Kidney (tissue), 14 donors: Measurements from ENCODE around the gene SYNPO2. TPM values are rescaled to one million over a fixed set of nuclear protein-coding genes. Genes with fewer than 3 reads are reported as not detected.
"Not testable (repeated sequence)": the region's sequence is repeated elsewhere in the genome, so short reads cannot be mapped to it uniquely, and the experiment has no call there.

ENCODE experiments used
- DNase-seq, 5 donors: peaks; one replicate each; pipeline ENCODE4 v3.0.0-alpha.2; 2013 to 2020
- FAIRE-seq: peaks from 2 replicates; lab custom pipeline; 2012; peaks lifted over from hg19 to GRCh38; lab: Jason Lieb, UNC
- H3K27ac ChIP-seq, 2 donors: one replicate each; pipeline ENCODE4 v1.7.0; 2013; ENCODE audit warnings: low read depth in 2 of 2, low read length in 2 of 2, inconsistent platforms in 1 of 2
- H3K27me3 ChIP-seq: one replicate; pipeline ENCODE4 v1.7.1; 2013; ENCODE audit warnings: low read length, inconsistent platforms; ENCODE audit not compliant: control insufficient read depth, insufficient read depth
- H3K36me3 ChIP-seq, 3 donors: one replicate each; pipeline versions ENCODE4 v1.7.0 to v1.7.1; 2013; ENCODE audit warnings: low read length in 3 of 3, control low read depth in 1 of 3, inconsistent platforms in 1 of 3; ENCODE audit not compliant: insufficient read depth in 3 of 3, control insufficient read depth in 2 of 3
- H3K4me1 ChIP-seq, 3 donors: one replicate each; pipeline versions ENCODE4 v1.7.0 to v1.7.1; 2013; ENCODE audit warnings: low read length in 3 of 3, inconsistent platforms in 1 of 3, low read depth in 1 of 3; ENCODE audit not compliant: control insufficient read depth in 2 of 3, insufficient read depth in 2 of 3
- H3K4me3 ChIP-seq, 3 donors: one replicate each; pipeline versions ENCODE4 v1.7.0 to v1.8.1; 2013; ENCODE audit warnings: low read length in 3 of 3, control low read depth in 1 of 3, inconsistent platforms in 1 of 3
- H3K9ac ChIP-seq, 3 donors: one replicate each; pipeline versions ENCODE4 v1.7.0 to v1.7.1; 2013; ENCODE audit warnings: low read length in 3 of 3, control low read depth in 1 of 3, inconsistent platforms in 1 of 3
- H3K9me3 ChIP-seq, 3 donors: one replicate each; pipeline versions ENCODE4 v1.7.0 to v1.7.1; 2013; ENCODE audit warnings: low read length in 3 of 3, control low read depth in 1 of 3, inconsistent platforms in 1 of 3; ENCODE audit not compliant: control insufficient read depth in 2 of 3, insufficient read depth in 1 of 3
- intact Hi-C: fragments of 100-400 bp; cut with DNase I; formaldehyde crosslinking; loops from one replicate; pipeline ENCODE4 v1.11.1; 2022
- polyA plus RNA-seq: library from polyadenylated mRNA; stranded (reverse); fragments of 350-450 nt; fragmentation: Illumina TruSeq; extraction: RNeasy Lipid Tissue Mini Kit (QIAGEN cat#74804); gene quantifications from one replicate; pipeline ENCODE4 v1.2.3, GENCODE V29; 2014; ENCODE audit warnings: low read depth, low replicate concordance; ENCODE audit not compliant: insufficient read depth
- total RNA-seq: library from RNA; stranded (reverse); fragmentation: NEBNext Ultra II Directional; extraction: Animal tissue kit (Norgen Biotek cat#: 25700); gene quantifications from one replicate; pipeline ENCODE4 v1.2.1, GENCODE V29; 2021
- TF ChIP-seq, protein P1 (sequence below): IDR thresholded peaks from 3 replicates; pipeline ENCODE4 v1.5.1; 2012; ENCODE audit warnings: mild to moderate bottlenecking, moderate library complexity, borderline replicate concordance; ENCODE audit not compliant: insufficient read depth; ENCODE audit errors: extremely low read depth
- donor health status: control.
- donor health status: control.
- donor health status: control.
- donor health status: control.
- donor health status: control.
- donor health status: DM: yes; HTN: yes; CAD: no.
- donor health status: Normal renal cell carcinoma (clear cell type).

Gene SYNPO2
- total and polyA plus RNA-seq, 2 donors from 2014 or later, result 7.5 to 56.5 TPM

DNA sequence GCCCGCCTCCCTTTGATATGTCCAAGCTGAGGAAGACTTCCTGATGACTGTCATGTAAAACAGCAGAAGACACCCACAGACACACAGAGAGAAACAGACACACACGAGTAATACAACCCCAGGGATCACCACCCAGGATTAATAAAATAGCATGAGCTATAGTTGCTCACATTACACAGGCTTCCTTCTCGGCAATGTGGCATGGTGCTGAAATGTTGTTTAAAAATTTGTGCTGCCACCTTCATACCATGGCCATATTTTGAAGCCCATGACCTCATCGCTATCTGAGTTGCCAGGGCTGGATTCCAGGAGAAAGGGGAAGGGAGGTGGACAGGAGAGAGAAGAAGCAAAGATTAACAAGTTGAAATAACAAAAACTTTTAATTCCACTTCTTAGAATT lies 111.7 kb downstream of the SYNPO2 start:
- TF ChIP-seq, protein P1, sequence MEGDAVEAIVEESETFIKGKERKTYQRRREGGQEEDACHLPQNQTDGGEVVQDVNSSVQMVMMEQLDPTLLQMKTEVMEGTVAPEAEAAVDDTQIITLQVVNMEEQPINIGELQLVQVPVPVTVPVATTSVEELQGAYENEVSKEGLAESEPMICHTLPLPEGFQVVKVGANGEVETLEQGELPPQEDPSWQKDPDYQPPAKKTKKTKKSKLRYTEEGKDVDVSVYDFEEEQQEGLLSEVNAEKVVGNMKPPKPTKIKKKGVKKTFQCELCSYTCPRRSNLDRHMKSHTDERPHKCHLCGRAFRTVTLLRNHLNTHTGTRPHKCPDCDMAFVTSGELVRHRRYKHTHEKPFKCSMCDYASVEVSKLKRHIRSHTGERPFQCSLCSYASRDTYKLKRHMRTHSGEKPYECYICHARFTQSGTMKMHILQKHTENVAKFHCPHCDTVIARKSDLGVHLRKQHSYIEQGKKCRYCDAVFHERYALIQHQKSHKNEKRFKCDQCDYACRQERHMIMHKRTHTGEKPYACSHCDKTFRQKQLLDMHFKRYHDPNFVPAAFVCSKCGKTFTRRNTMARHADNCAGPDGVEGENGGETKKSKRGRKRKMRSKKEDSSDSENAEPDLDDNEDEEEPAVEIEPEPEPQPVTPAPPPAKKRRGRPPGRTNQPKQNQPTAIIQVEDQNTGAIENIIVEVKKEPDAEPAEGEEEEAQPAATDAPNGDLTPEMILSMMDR, result no peak
- H3K9me3 ChIP-seq, result no peaks in the 10 kb centered on the region
- intact Hi-C loops, result no loop called here
- no peak overlapping the region for H3K9ac ChIP-seq
- DNase-seq, result no peak
- no peaks in the 10 kb centered on the region for H3K27me3 ChIP-seq
- no peak for FAIRE-seq
- H3K4me3 ChIP-seq, result no peak overlapping the region
- no peaks in the 10 kb centered on the region for H3K36me3 ChIP-seq
- no peaks in the 10 kb centered on the region for H3K4me1 ChIP-seq
- H3K27ac ChIP-seq, result no peak overlapping the region

DNA sequence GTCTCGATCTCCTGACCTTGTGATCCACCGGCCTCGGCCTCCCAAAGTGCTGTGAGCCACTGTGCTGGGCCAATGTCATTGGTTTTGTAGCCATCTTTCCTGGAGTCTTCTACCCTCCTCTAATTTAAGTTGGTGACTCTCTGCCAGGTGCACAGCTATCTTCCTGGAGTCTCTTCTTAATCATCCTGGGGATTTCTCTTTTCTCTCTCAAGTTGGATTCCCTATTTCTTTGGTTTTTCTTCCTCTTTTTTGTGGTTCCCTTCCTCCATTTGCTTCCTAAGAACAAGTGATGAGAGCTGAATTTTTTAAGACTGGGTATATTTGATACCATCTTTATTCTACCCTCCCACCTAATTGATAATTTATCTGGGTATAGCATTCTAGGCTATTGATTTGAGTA lies 113.8 kb downstream of the SYNPO2 start:
- no peak overlapping the region for H3K4me3 ChIP-seq
- no peaks in the 10 kb centered on the region for H3K9me3 ChIP-seq
- no peak overlapping the region for H3K27ac ChIP-seq
- no peak for DNase-seq
- H3K36me3 ChIP-seq, result no peaks in the 10 kb centered on the region
- no peak for FAIRE-seq
- TF ChIP-seq, protein P1, result no peak
- H3K9ac ChIP-seq, result no peak overlapping the region
- no peaks in the 10 kb centered on the region for H3K27me3 ChIP-seq
- intact Hi-C loops, result no loop called here
- no peaks in the 10 kb centered on the region for H3K4me1 ChIP-seq

DNA sequence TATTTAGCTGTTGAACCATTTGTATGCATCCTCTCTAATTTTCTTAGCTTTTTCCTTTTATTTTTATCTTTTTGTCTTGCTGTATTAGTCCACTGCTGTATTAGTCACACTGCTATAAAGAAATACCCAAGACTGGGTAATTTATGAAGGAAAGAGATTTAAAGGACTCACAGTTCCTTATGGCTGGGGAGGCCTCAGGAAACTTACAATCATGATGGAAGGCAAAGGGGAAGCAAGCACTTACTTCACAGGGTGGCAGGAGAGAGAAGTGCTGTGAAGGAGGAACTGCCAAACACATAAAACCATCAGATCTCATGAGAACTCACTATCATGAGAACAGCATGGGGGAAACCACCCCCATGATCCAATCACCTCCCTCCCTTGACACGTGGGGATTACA lies 114.3 kb downstream of the SYNPO2 start:
- FAIRE-seq, H3K9ac ChIP-seq, DNase-seq, H3K4me3 ChIP-seq, H3K4me1 ChIP-seq, H3K9me3 ChIP-seq, H3K36me3 ChIP-seq, intact Hi-C loops, H3K27ac ChIP-seq, H3K27me3 ChIP-seq: not testable (repeated sequence)

DNA sequence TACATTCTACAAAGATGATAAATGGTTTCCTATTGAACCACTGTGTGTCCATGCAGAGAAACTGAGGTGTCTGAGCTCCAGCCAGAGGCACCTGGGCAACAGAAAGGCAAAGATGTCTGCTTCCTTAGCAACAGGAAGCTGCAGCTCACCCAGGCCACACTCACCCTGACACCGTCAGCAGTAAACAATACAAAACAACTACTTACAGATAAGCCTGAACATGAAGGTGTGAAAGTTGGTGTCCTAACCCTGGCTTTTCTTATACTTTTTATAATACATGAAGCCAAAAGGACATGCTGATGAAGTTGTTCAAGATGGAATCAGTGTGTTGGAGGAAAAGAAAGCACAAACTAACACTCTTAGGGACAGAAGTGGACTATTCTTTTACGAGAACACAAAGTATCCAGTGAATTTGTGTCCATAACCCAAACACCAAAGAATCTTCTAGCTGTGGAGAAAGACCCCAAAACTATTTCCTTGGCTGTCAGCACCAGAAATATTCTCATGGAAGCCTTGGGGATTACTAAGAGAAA lies 117.3 kb downstream of the SYNPO2 start:
- Histone ChIP-seq H3K4me1 (no peaks in the 10 kb centered on the region), H3K36me3 (no peaks in the 10 kb centered on the region), H3K9me3 (no peaks in the 10 kb centered on the region), H3K4me3 (no peak overlapping the region), H3K27me3 (no peaks in the 10 kb centered on the region), H3K9ac (no peak overlapping the region), H3K27ac (no peak overlapping the region)
- DNase-seq, result peak in 1 of 5 donors; percentile 1
- TF ChIP-seq, protein P1, result no peak
- no peak for FAIRE-seq
- intact Hi-C loops, result no loop called here
